GM21381 (cell line): ENCODE results near the gene RNF167.
A peak's percentile ranks its signal among the peaks of the same experiment; 100 is the strongest.

ENCODE experiments used
- ATAC-seq: cut with Tn5 transposase; IDR thresholded peaks from one replicate; pipeline ENCODE4 v1.9.1; 2021; ENCODE audit warnings: mild to moderate bottlenecking, moderate library complexity; ENCODE audit not compliant: unreplicated experiment

Gene RNF167

GRCh38 chr17:4939796-4940554 lies at the start of gene RNF167, which contains the start of gene SLC25A11:
TSS of gene RNF167 (plus strand) at chr17:4940268. CDS start at chr17:4940910, 642 bp downstream.
TSS of gene SLC25A11 (minus strand) at chr17:4940046. CDS start at chr17:4939910, 136 bp downstream.
- ATAC-seq = peak; percentile 71

- no peak for ATAC-seq
Observed at GRCh38 chr17:4891411-4892410, 48.4 kb upstream of the RNF167 start.

- no peak for ATAC-seq
Observed at GRCh38 chr17:4892499-4893221, 47.4 kb upstream of the RNF167 start.

- ATAC-seq = no peak
Observed at GRCh38 chr17:4893272-4893671, 46.8 kb upstream of the RNF167 start.

- no peak for ATAC-seq
Observed at GRCh38 chr17:4893721-4894560, 46.1 kb upstream of the RNF167 start.

GRCh38 chr17:4895121-4895520 lies 44.9 kb upstream of the RNF167 start:
- ATAC-seq = no peak

GRCh38 chr17:4895657-4896331 lies 44.3 kb upstream of the RNF167 start:
- ATAC-seq = no peak

- no peak for ATAC-seq
Observed at GRCh38 chr17:4896332-4897197, 43.5 kb upstream of the RNF167 start.

- ATAC-seq = no peak
Observed at GRCh38 chr17:4897198-4897687, 42.8 kb upstream of the RNF167 start.

- ATAC-seq = no peak
Observed at GRCh38 chr17:4897785-4898184, 42.3 kb upstream of the RNF167 start.

GRCh38 chr17:4898351-4898750 lies 41.7 kb upstream of the RNF167 start:
- ATAC-seq = no peak

GRCh38 chr17:4898927-4899326 lies 41.1 kb upstream of the RNF167 start:
- ATAC-seq = no peak

- no peak for ATAC-seq
Observed at GRCh38 chr17:4899341-4900230, 40.5 kb upstream of the RNF167 start, which contains the start of gene C17orf107. TSS of gene C17orf107 (plus strand) at chr17:4899536. CDS start at chr17:4899763, 227 bp downstream.

- ATAC-seq = no peak
Observed at GRCh38 chr17:4900231-4901107, 39.6 kb upstream of the RNF167 start.

- ATAC-seq = no peak
Observed at GRCh38 chr17:4901108-4901647, 38.9 kb upstream of the RNF167 start.
